Right cardiac atrium (tissue), 5 donors: ENCODE measurements around the gene GLP2R. TPM values are rescaled to one million over a fixed set of nuclear protein-coding genes. Genes with fewer than 3 reads are reported as not detected.

Experiments used
- ATAC-seq, 2 donors: fragments of 200-7000 bp; cut with Tn5 transposase; one replicate each; pipeline versions ENCODE4 v1.8.0 to v1.9.1; 2020; ENCODE audit warnings: moderate library complexity in 2 of 2, mild to moderate bottlenecking in 1 of 2
- DNase-seq, 3 donors: peaks; one replicate each; pipeline ENCODE4 v3.0.0-alpha.2; 2020
- H3K27ac ChIP-seq: one replicate; pipeline ENCODE4 v1.5.1; 2013; ENCODE audit warnings: mild to moderate bottlenecking, low read length, control low read depth, moderate library complexity
- H3K27me3 ChIP-seq: one replicate; pipeline ENCODE4 v1.6.1; 2013; ENCODE audit not compliant: control insufficient read depth, insufficient read depth
- H3K4me1 ChIP-seq: one replicate; pipeline ENCODE4 v1.6.1; 2013; ENCODE audit warnings: low read length; ENCODE audit not compliant: control insufficient read depth, insufficient read depth
- H3K4me3 ChIP-seq: one replicate; pipeline ENCODE4 v1.5.1; 2013; ENCODE audit warnings: low read length, control low read depth
- H3K9me3 ChIP-seq: one replicate; pipeline ENCODE4 v1.6.1; 2013; ENCODE audit warnings: low read length; ENCODE audit not compliant: control insufficient read depth
- WGBS: extraction: QIAGEN DNeasy Blood & Tissue Kit; methylation state at CpG from one replicate; pipeline ENCODE4 v1.1.7; 2013; 5-methylcytosine and 5-hydroxymethylcytosine counted together
- intact Hi-C, 4 donors: fragments of 100-400 bp; cut with DNase I; formaldehyde crosslinking; loops; one replicate each; pipeline versions ENCODE4 v1.11.0 to v1.14.0; 2022 to 2023
- polyA plus RNA-seq: library from polyadenylated mRNA; stranded (reverse); fragments of 200-250 nt; gene quantifications from one replicate; pipeline ENCODE4 v1.2.3, GENCODE V29; 2013
- total RNA-seq, 4 donors: library from RNA; stranded (reverse); fragmentation: NEBNext Ultra II Directional; extraction: Animal tissue kit (Norgen Biotek cat#: 25700); gene quantifications; one replicate each; pipeline ENCODE4 v1.2.1, GENCODE V29; 2021
- donor health status: healthy with polysubstance abuse.
- donor health status: DM: no; HTN: yes; CAD: no.
- donor health status: DM: no; HTN: no; CAD: no.
- donor health status: DM: no; HTN: yes; CAD: no; lungs with severe emphysema.
- donor health status: DM: yes; HTN: yes; CAD: no.

Gene GLP2R
- total and polyA plus RNA-seq, 5 donors: 0.56 to 4.3 (median 0.77) TPM

DNA sequence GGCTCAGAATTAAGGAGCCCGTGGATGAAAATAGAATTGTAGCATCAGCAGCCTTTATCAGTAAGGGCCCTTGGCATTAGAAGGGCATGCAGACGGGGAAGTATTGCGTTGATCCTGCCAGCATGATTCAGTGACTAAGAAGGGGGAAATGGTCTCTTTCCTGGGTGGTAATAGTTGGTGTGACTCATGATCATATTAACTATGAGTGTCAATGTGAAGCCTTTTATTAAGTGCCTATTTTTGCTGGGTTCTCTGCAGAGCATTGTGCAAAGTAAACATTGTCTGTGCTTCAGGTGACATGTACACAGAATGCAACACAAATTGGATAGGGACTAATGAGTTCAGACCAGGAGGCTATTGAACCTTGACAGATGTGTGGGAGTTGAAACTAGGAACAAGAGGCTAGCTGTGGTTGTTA lies 54.9 kb downstream of the GLP2R start:
- Histone ChIP-seq H3K9me3 (peaks cover 1% of the 10 kb centered on the region), H3K4me1 (no peaks in the 10 kb centered on the region), H3K4me3 (no peak overlapping the region), H3K27ac (no peak overlapping the region), H3K27me3 (no peaks in the 10 kb centered on the region)
- WGBS: 40% methylated on average over 3 of the region's 3 CpGs
- intact Hi-C loops: no loop called here
- DNase-seq (no peak), ATAC-seq (peak; percentile 52 to 88)

DNA sequence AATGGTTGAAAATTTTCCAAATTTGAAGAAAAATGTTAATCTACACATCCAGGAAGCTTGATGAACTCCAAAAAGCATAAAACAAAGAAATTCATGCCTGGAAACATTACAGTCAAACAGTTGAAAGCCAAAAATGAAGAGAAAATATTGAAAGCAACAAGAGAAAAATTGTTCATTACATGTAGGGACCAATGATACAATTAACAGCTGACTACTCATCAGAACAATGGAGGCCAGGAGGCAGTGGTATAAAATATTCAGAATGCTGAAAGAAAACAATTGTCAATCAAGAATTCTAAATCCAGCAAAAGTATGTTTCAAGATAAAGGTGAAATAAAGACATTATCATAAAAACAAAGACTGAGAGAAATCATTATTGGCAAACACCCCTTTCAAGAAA lies 57.7 kb downstream of the GLP2R start:
- intact Hi-C loops: no loop called here
- no peak for DNase-seq
- Histone ChIP-seq H3K9me3 (peaks cover 1% of the 10 kb centered on the region), H3K4me1 (no peaks in the 10 kb centered on the region), H3K27me3 (no peaks in the 10 kb centered on the region), H3K27ac (no peak overlapping the region), H3K4me3 (no peak overlapping the region)
- ATAC-seq: no peak

DNA sequence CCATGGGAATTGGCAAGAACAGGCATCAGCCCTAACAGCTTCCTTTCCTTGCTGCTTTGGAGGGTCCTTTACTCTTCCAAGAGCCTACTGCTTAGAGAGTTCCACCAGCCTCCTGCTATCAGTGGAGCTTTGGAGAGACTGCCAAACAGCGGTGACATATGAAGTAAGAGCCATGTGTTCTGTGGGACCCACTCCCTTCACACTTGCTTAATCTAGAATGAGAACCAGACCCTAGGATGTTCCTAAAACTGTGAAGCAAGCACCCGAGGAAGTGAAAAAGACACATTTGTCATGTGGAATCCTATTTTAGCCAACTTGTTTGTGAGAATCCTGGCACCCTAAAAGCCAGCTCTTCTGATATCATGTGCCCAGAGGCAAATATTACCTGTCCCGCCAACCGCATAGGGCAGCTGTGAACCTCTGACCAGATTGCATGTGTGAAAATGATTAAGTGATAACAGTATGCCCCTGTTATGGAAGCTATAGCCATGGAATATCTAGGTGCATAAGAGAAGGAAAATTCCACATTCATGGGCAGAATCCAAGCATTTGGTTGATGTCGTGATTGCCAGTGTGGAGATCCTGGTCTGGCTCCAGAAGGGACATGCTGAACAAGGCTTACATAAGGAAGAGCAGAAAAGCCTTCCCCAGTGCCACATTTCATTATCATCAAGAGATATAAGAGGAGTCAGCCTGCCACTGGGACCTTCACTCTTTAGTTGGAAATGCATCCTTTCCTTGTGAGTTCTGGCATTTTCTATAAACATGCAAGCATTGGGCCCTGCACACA lies 60.6 kb downstream of the GLP2R start:
- 46% methylated on average over 5 of the region's 5 CpGs for WGBS
- peak in 1 of 2 donors; percentile 32 for ATAC-seq
- Histone ChIP-seq H3K27ac (no peak overlapping the region), H3K4me1 (no peaks in the 10 kb centered on the region), H3K27me3 (no peaks in the 10 kb centered on the region), H3K9me3 (peaks cover 1% of the 10 kb centered on the region), H3K4me3 (no peak overlapping the region)
- DNase-seq: no peak
- intact Hi-C loops: no loop called here

DNA sequence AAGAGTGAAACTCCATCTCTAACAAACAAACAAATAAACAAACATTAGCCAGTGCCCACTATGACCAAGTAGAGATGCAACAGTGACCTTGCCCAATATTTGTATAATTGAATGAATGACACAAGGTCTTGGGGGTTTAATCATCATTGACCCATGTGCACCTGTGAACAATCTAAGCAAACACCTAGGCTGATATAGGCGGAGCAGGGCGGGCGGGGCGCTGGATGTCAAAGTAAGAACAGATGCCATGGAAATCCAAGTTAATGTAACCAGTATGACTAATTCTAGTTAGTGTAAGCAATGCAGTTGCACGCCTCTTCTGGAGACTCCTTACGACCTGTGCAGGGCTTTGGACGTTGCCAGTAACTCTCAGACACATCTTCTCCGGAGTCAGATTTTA lies 61.8 kb downstream of the GLP2R start:
- Histone ChIP-seq H3K27me3 (no peaks in the 10 kb centered on the region), H3K4me3 (no peak overlapping the region), H3K27ac (no peak overlapping the region), H3K4me1 (no peaks in the 10 kb centered on the region), H3K9me3 (peaks cover 1% of the 10 kb centered on the region)
- no peak for ATAC-seq
- intact Hi-C loops: no loop called here
- WGBS: 93% methylated on average over 8 of the region's 8 CpGs
- DNase-seq: no peak

DNA sequence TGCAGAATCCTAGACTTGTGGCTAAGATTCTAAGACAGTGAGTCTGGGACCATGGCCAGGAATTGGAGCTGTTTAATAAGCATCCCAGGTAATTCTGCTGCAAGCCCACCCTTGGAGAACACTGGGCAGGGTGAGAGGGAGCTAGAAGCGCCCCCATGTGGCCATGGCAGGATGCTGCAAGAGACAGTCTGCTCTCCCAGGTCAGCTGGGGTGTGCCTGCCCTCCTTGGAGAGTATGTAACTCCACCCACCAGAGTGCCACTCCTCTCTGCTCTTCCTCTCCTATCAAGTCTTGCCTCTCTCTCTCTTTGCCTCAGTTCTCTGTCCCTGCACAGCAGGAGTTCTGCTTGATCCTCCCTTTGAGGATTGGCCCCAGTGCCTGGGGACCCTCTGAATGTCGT lies 64.4 kb downstream of the GLP2R start:
- peaks cover 1% of the 10 kb centered on the region for H3K9me3 ChIP-seq
- ATAC-seq (peak; percentile 44 to 56), DNase-seq (peak in 1 of 3 donors; percentile 63)
- 15% methylated on average over 2 of the region's 2 CpGs for WGBS
- intact Hi-C loops: loop anchor here in 2 of 4 donors (10.0 kb wide), 2 partner anchors 155 to 165 kb away; no protein-coding TSS in a partner anchor
- no peak overlapping the region for H3K27ac ChIP-seq
- H3K4me3 ChIP-seq: no peak overlapping the region
- H3K27me3 ChIP-seq: no peaks in the 10 kb centered on the region
- H3K4me1 ChIP-seq: no peaks in the 10 kb centered on the region

DNA sequence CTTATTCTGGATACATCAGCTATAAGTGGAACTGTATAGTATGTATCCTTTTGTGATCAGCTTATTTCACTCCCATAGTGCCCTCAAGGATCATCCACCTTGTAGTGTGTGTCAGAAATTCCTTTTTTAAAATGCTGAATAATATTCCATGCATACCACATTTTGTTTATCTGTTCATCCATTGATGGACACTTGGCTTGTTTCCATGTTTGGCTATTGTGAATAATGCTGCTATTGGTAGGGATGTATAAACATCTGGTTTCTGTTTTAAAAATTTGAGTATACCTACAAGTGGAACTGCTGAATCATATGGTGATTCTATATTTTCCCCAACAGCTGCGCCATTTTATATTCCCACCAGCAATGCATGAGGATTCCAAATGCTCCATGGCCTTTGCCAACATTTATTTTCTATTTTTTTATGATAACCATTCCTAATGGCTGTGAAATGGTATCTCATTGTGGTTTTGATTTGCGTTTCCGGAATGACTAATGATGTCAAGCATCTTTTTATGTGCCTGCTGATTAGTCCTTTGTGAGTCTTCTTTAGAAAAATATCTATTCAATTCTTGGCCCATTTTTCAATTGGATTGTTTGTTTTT lies 67.8 kb downstream of the GLP2R start:
- Histone ChIP-seq H3K9me3 (peaks cover 1% of the 10 kb centered on the region), H3K4me3 (no peak overlapping the region), H3K27me3 (no peaks in the 10 kb centered on the region), H3K27ac (no peak overlapping the region), H3K4me1 (no peaks in the 10 kb centered on the region)
- intact Hi-C loops: loop anchor here in 2 of 4 donors (10.0 kb wide), 2 partner anchors 159 to 169 kb away; no protein-coding TSS in a partner anchor
- ATAC-seq (no peak), DNase-seq (no peak)
- WGBS: 49% methylated on average over 3 of the region's 3 CpGs

DNA sequence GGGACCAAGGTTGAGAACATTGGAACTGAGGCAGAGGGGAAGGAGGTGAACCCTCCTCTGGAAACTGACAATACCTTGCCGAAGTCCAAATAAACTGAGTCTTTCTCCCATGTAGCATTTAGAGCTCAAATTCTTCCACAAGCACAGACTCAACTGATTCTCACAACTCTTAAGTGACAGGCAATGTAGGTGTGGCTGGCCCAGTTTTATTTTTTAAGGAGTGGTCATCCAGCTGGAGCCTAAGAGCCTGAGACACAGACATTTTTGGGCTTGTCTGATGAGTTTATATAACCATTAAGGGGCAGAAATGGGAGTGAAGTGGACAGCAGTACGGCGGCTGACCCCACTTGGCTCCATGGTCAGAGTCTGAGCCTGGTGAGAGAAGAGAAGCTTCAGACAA lies 68.5 kb downstream of the GLP2R start:
- WGBS: 93% methylated on average over 3 of the region's 3 CpGs
- H3K9me3 ChIP-seq: peaks cover 1% of the 10 kb centered on the region
- H3K4me3 ChIP-seq: no peak overlapping the region
- ATAC-seq: no peak
- no peaks in the 10 kb centered on the region for H3K27me3 ChIP-seq
- H3K4me1 ChIP-seq: no peaks in the 10 kb centered on the region
- intact Hi-C loops: loop anchor here in 2 of 4 donors (10.0 kb wide), 2 partner anchors 159 to 169 kb away; no protein-coding TSS in a partner anchor
- no peak overlapping the region for H3K27ac ChIP-seq
- no peak for DNase-seq

DNA sequence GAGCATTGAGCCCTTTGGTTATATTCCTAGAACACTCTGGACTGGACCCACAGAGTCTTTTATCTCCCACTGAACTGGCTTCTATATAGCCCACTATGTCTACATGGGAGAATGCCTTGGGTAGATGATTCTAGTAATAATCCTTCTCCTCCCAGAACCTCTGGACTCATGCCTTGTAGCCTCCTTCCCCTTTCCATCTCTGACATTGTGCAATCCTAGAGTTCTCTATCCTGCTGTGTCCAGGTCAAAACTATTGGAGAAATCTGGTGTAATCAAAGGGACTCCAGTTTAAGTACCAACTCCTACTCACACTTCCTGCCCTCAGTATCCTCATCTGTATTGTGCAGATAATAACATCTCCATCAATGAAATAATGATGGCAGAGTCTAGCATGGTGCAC lies 70.2 kb downstream of the GLP2R start:
- Histone ChIP-seq H3K9me3 (peaks cover 1% of the 10 kb centered on the region), H3K4me3 (no peak overlapping the region), H3K27me3 (no peaks in the 10 kb centered on the region), H3K27ac (no peak overlapping the region), H3K4me1 (no peaks in the 10 kb centered on the region)
- ATAC-seq (no peak), DNase-seq (no peak)
- intact Hi-C loops: loop anchor here in 2 of 4 donors (10.0 kb wide), 2 partner anchors 161 to 171 kb away; no protein-coding TSS in a partner anchor

DNA sequence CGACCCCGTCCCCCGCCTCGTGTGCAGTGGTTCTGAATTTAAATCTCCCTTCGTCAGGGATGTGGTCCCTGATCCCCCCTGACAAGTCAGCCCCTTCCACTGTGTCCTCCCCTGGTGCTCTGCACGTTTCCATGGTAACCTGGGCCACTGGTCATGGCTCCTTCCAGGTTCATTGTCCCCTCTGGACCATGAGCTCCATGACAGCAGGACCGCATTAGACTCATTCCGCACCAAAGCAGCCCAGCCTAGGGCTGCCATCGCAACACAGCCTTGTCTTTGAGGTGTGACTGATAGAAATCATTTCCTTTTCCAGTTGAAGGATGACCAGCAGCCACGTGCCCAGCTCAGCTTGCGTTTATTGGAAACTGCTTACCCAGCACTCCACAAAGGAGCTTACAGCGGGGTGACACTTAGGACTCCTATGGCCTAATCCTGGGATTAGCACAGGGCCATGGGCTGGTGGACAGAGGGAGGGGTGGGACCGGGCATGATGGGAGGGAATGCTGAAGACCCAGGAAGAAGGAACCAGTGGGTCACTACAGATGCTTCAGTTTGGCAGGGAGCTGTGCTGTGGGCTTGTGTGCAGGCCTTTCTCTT lies 71.7 kb downstream of the GLP2R start:
- no peak for DNase-seq
- Histone ChIP-seq H3K4me1 (no peaks in the 10 kb centered on the region), H3K27me3 (no peaks in the 10 kb centered on the region), H3K27ac (no peak overlapping the region), H3K9me3 (peaks cover 1% of the 10 kb centered on the region), H3K4me3 (no peak overlapping the region)
- no peak for ATAC-seq
- intact Hi-C loops: loop anchor here in 2 of 4 donors (10.0 kb wide), 2 partner anchors 163 to 173 kb away; no protein-coding TSS in a partner anchor
- 87% methylated on average over 13 of the region's 13 CpGs for WGBS

DNA sequence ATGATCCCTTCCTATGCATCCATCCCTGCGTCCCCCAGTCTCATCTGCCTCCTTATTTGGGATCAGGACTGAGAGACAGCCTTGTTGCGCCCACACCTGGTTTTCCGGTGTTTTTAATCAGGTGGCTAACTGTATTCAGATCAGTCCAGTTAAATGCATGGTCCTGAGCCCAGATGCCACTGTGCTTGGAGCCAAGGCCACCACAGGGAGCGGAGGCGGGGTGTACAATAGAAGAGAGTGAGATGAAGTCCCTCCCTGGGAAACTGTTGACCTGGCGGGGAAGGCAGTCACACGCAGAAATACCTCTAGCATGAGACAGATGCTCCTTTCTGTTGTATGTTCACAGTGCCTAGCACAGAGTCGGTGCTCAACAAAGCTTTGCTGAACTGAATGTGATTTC lies 73.1 kb downstream of the GLP2R start:
- no peaks in the 10 kb centered on the region for H3K27me3 ChIP-seq
- no peak for DNase-seq
- intact Hi-C loops: loop anchor here in 2 of 4 donors (10.0 kb wide), 2 partner anchors 164 to 174 kb away; no protein-coding TSS in a partner anchor
- no peak overlapping the region for H3K4me3 ChIP-seq
- WGBS: 95% methylated on average over 8 of the region's 8 CpGs
- no peak for ATAC-seq
- no peak overlapping the region for H3K27ac ChIP-seq
- no peaks in the 10 kb centered on the region for H3K4me1 ChIP-seq
- H3K9me3 ChIP-seq: peaks cover 1% of the 10 kb centered on the region
